Liver (tissue), 3 donors: ENCODE data around the gene CDH24.

Experiments
- CTCF ChIP-seq: fragments of 150-350 bp; IDR thresholded peaks from 2 replicates; pipeline ENCODE4 v1.5.1; 2017; ENCODE audit warnings: improper control_type of control experiment, low read depth, low read length; ENCODE audit not compliant: missing input control
- GABPA ChIP-seq, 2 donors: IDR thresholded peaks in 1 of 2; conservative IDR thresholded peaks in 1 of 2; 2 replicates each; pipeline ENCODE4 v1.6.1; 2016; ENCODE audit warnings: antibody characterized with exemption in 2 of 2, mild to moderate bottlenecking in 1 of 2, moderate library complexity in 1 of 2
- MAX ChIP-seq: IDR thresholded peaks from 2 replicates; pipeline ENCODE4 v1.6.1; 2016; ENCODE audit warnings: antibody characterized with exemption
- donor health status: healthy.
- donor health status: healthy.

- no peak for TF ChIP-seq CTCF
- no peak for TF ChIP-seq MAX
- TF ChIP-seq GABPA (IDR thresholded peaks at IDR 0.05 in 1 of 2, conservative IDR thresholded peaks at IDR 0.05 in 1 of 2) = no peak
Observed at GRCh38 chr14:23041729-23042128, 15.6 kb downstream of the CDH24 start.
